WTC11 (cell line): ENCODE results near the gene BMPER. TPM values are rescaled to one million over a fixed set of nuclear protein-coding genes. Genes with fewer than 3 reads are reported as not detected.

Experiments used
- ATAC-seq: fragments of 200-7000 bp; cut with Tn5 transposase; 2 replicates; pipeline ENCODE4 v1.10.0; 2021; ENCODE audit warnings: mild to moderate bottlenecking, moderate library complexity
- CTCF ChIA-PET: fragments of 300-600 bp; sonication (Branson Sonifier 250); formaldehyde crosslinking; loops from one replicate; lab custom pipeline; 2021; ENCODE audit warnings: antibody characterized with exemption; lab: Charles Lee
- POLR2A ChIA-PET: fragments of 350-600 bp; sonication (Branson Sonifier 250); formaldehyde crosslinking; loops from one replicate; lab custom pipeline; 2021; ENCODE audit warnings: antibody characterized with exemption; lab: Charles Lee
- DNase-seq: peaks from one replicate; pipeline ENCODE4 v3.0.0; 2021; ENCODE audit warnings: low spot score
- H3K27ac Mint-ChIP-seq: 2 replicates; pipeline ENCODE4 v1.8.0; 2021; ENCODE audit warnings: mixed read lengths
- H3K27me3 Mint-ChIP-seq: 2 replicates; pipeline ENCODE4 v1.8.0; 2021; ENCODE audit warnings: low read depth, mild to moderate bottlenecking, moderate library complexity, mixed read lengths
- H3K36me3 Mint-ChIP-seq: 2 replicates; pipeline ENCODE4 v1.8.0; 2021; ENCODE audit warnings: mixed read lengths
- H3K4me1 Mint-ChIP-seq: 2 replicates; pipeline ENCODE4 v1.8.0; 2022; ENCODE audit warnings: mixed read lengths
- H3K4me3 Mint-ChIP-seq: 2 replicates; pipeline ENCODE4 v1.8.0; 2021; ENCODE audit warnings: mild to moderate bottlenecking, moderate library complexity, mixed read lengths
- H3K9me3 Mint-ChIP-seq: 2 replicates; pipeline ENCODE4 v1.8.0; 2021; ENCODE audit warnings: mixed read lengths
- ELF4 ChIP-seq: sonication (generic); formaldehyde crosslinking; IDR thresholded peaks from 2 replicates; pipeline ENCODE4 v1.8.1; 2022; ENCODE audit warnings: low read depth, mild to moderate bottlenecking, moderate library complexity, missing genetic modification reagents
- ETV6 ChIP-seq: sonication (generic); formaldehyde crosslinking; IDR thresholded peaks from 2 replicates; pipeline ENCODE4 v1.8.1; 2022; ENCODE audit warnings: mild to moderate bottlenecking, missing genetic modification reagents
- FOXK1 ChIP-seq: sonication (generic); formaldehyde crosslinking; IDR thresholded peaks from 2 replicates; pipeline ENCODE4 v1.8.0; 2022; ENCODE audit warnings: mild to moderate bottlenecking, moderate library complexity, missing genetic modification reagents
- FOXP1 ChIP-seq: sonication (generic); formaldehyde crosslinking; IDR thresholded peaks from 2 replicates; pipeline ENCODE4 v1.8.0; 2022; ENCODE audit warnings: missing genetic modification reagents, mild to moderate bottlenecking, moderate library complexity, borderline replicate concordance
- GTF2I ChIP-seq: fragments of 250-450 bp; sonication (Bioruptor Pico); conservative IDR thresholded peaks from 2 replicates; pipeline ENCODE4 v1.4.0; 2021; ENCODE audit warnings: mild to moderate bottlenecking
- JAZF1 ChIP-seq: fragments of 250-450 bp; sonication (Bioruptor Pico); IDR thresholded peaks from 2 replicates; pipeline ENCODE4 v1.9.0; 2021; ENCODE audit warnings: moderate library complexity, mild to moderate bottlenecking, inconsistent platforms
- JUN ChIP-seq: sonication (generic); formaldehyde crosslinking; IDR thresholded peaks from 2 replicates; pipeline ENCODE4 v1.8.0; 2023; ENCODE audit warnings: mild to moderate bottlenecking, missing genetic modification reagents
- KAT7 ChIP-seq: sonication (generic); formaldehyde crosslinking; IDR thresholded peaks from 2 replicates; pipeline ENCODE4 v1.8.1; 2023; ENCODE audit warnings: missing genetic modification reagents, mild to moderate bottlenecking, borderline replicate concordance
- MYBL2 ChIP-seq: sonication (generic); formaldehyde crosslinking; IDR thresholded peaks from 2 replicates; pipeline ENCODE4 v1.8.1; 2023; ENCODE audit warnings: mild to moderate bottlenecking, moderate library complexity, missing genetic modification reagents
- NR3C1 ChIP-seq: sonication (generic); formaldehyde crosslinking; conservative IDR thresholded peaks from 2 replicates; pipeline ENCODE4 v1.8.1; 2023; ENCODE audit warnings: low read depth, mild to moderate bottlenecking, missing genetic modification reagents
- RELA ChIP-seq: sonication (generic); formaldehyde crosslinking; IDR thresholded peaks from 2 replicates; pipeline ENCODE4 v1.8.1; 2022; ENCODE audit warnings: missing genetic modification reagents, mild to moderate bottlenecking, borderline replicate concordance
- SMAD4 ChIP-seq: sonication (generic); formaldehyde crosslinking; IDR thresholded peaks from 2 replicates; pipeline ENCODE4 v1.8.0; 2022; ENCODE audit warnings: mild to moderate bottlenecking, missing genetic modification reagents
- SP1 ChIP-seq: sonication (generic); formaldehyde crosslinking; conservative IDR thresholded peaks from 2 replicates; pipeline ENCODE4 v1.8.1; 2022; ENCODE audit warnings: missing genetic modification reagents
- USF2 ChIP-seq: sonication (generic); formaldehyde crosslinking; IDR thresholded peaks from 2 replicates; pipeline ENCODE4 v1.8.1; 2023; ENCODE audit warnings: mild to moderate bottlenecking, missing genetic modification reagents, moderate library complexity
- ZBTB21 ChIP-seq: sonication (generic); formaldehyde crosslinking; IDR thresholded peaks from 2 replicates; pipeline ENCODE4 v1.8.1; 2023; ENCODE audit warnings: mild to moderate bottlenecking, missing genetic modification reagents, borderline replicate concordance
- ZNF121 ChIP-seq: sonication (generic); formaldehyde crosslinking; IDR thresholded peaks from 2 replicates; pipeline ENCODE4 v1.8.0; 2023; ENCODE audit warnings: missing genetic modification reagents
- ZNF396 ChIP-seq: fragments of 250-450 bp; sonication (Bioruptor Pico); IDR thresholded peaks from 2 replicates; pipeline ENCODE4 v1.8.0; 2021; ENCODE audit warnings: mild to moderate bottlenecking, moderate library complexity, borderline replicate concordance
- ZNF512 ChIP-seq: sonication (generic); formaldehyde crosslinking; IDR thresholded peaks from 2 replicates; pipeline ENCODE4 v1.8.1; 2022; ENCODE audit warnings: missing genetic modification reagents, borderline replicate concordance
- ZSCAN18 ChIP-seq: fragments of 250-450 bp; sonication (Bioruptor Pico); IDR thresholded peaks from 2 replicates; pipeline ENCODE4 v2.1.2; 2022; ENCODE audit warnings: mild to moderate bottlenecking, moderate library complexity
- total RNA-seq: library from RNA; stranded (reverse); gene quantifications from 3 replicates; pipeline ENCODE4 v1.2.3, GENCODE V29; 2021
- TF ChIP-seq, protein P1 (sequence below): sonication (generic); formaldehyde crosslinking; IDR thresholded peaks from 2 replicates; pipeline ENCODE4 v1.8.1; 2023; ENCODE audit warnings: mild to moderate bottlenecking, moderate library complexity, missing genetic modification reagents
- TF ChIP-seq, protein P2 (sequence below): sonication (generic); formaldehyde crosslinking; IDR thresholded peaks from 2 replicates; pipeline ENCODE4 v1.8.1; 2022; ENCODE audit warnings: mild to moderate bottlenecking, moderate library complexity, missing genetic modification reagents
- TF ChIP-seq, protein P3 (sequence below): sonication (generic); formaldehyde crosslinking; IDR thresholded peaks from 2 replicates; pipeline ENCODE4 v1.8.1; 2023; ENCODE audit warnings: mild to moderate bottlenecking, missing genetic modification reagents
- TF ChIP-seq, protein P4 (sequence below): sonication (generic); formaldehyde crosslinking; IDR thresholded peaks from 2 replicates; pipeline ENCODE4 v1.8.1; 2023; ENCODE audit warnings: mild to moderate bottlenecking, missing genetic modification reagents, moderate library complexity

Gene BMPER
- total RNA-seq, 1 experiment from 2014 or later, result 1.9 TPM

DNA sequence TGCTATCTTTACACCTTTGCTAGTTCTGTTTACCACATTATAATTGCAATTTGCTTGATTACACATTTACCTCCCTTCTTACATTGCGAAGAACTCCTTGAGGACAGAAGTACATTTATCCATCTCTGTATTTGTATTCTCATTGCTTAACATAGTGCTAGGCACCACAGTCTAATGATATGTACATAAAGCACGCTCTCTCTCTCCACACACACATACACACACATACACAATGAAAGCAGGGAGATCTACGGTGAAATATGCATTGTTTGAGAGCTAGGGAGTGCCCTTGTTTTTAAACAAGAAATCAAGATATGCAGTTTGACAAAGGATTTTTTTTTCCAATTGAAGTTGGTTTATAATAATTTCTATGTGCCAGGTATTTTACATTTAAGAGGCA is 148.7 kb downstream of the BMPER start:
- DNase-seq (no peak), ATAC-seq (no peak)
- no peaks in the 10 kb centered on the region for H3K27me3 Mint-ChIP-seq
- ChIA-PET CTCF (no interaction called here), POLR2A (no interaction called here)
- TF ChIP-seq ETV6 (CRISPR knock-in tag), result no peak
- TF ChIP-seq SMAD4, result no peak
- no peak for TF ChIP-seq NR3C1
- TF ChIP-seq SP1 (CRISPR knock-in tag), result no peak
- no peak for TF ChIP-seq MYBL2 (CRISPR knock-in tag)
- TF ChIP-seq KAT7 (CRISPR knock-in tag), result no peak
- TF ChIP-seq GTF2I (CRISPR knock-in tag), result no peak
- TF ChIP-seq ZNF121, result no peak
- no peak for TF ChIP-seq ZSCAN18 (CRISPR knock-in tag)
- no peak for TF ChIP-seq JUN (CRISPR knock-in tag)
- TF ChIP-seq FOXP1 (CRISPR knock-in tag), result no peak
- TF ChIP-seq JAZF1, result no peak
- TF ChIP-seq ZNF512 (CRISPR knock-in tag), result no peak
- TF ChIP-seq ZBTB21 (CRISPR knock-in tag), result no peak
- TF ChIP-seq, protein P1, sequence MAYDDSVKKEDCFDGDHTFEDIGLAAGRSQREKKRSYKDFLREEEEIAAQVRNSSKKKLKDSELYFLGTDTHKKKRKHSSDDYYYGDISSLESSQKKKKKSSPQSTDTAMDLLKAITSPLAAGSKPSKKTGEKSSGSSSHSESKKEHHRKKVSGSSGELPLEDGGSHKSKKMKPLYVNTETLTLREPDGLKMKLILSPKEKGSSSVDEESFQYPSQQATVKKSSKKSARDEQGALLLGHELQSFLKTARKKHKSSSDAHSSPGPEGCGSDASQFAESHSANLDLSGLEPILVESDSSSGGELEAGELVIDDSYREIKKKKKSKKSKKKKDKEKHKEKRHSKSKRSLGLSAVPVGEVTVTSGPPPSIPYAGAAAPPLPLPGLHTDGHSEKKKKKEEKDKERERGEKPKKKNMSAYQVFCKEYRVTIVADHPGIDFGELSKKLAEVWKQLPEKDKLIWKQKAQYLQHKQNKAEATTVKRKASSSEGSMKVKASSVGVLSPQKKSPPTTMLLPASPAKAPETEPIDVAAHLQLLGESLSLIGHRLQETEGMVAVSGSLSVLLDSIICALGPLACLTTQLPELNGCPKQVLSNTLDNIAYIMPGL (CRISPR knock-in tag), result no peak
- no peak for TF ChIP-seq ELF4
- no peak for TF ChIP-seq RELA
- no peak for TF ChIP-seq USF2 (CRISPR knock-in tag)
- H3K4me3 Mint-ChIP-seq, result no peak overlapping the region
- no peaks in the 10 kb centered on the region for H3K9me3 Mint-ChIP-seq
- H3K36me3 Mint-ChIP-seq, result no peaks in the 10 kb centered on the region
- peaks cover 19% of the 10 kb centered on the region for H3K4me1 Mint-ChIP-seq
- no peak overlapping the region for H3K27ac Mint-ChIP-seq

GRCh38 chr7:34057136-34057535 is 151.8 kb downstream of the BMPER start:
- H3K9me3 Mint-ChIP-seq, result no peaks in the 10 kb centered on the region
- no peak overlapping the region for H3K4me3 Mint-ChIP-seq
- no peaks in the 10 kb centered on the region for H3K27me3 Mint-ChIP-seq
- 0 out of 2 replicates have a peak overlapping the region, but pooled peaks have one; percentile 12 for H3K27ac Mint-ChIP-seq
- H3K36me3 Mint-ChIP-seq, result no peaks in the 10 kb centered on the region
- peaks cover 46% of the 10 kb centered on the region for H3K4me1 Mint-ChIP-seq
- POLR2A ChIA-PET, result no interaction called here
- no peak; the same call in 1 of the 2 replicates for ATAC-seq
- DNase-seq, result no peak
- CTCF ChIA-PET, result interaction anchor here (0.5 to 3.9 kb wide), 2 partner anchors 31 to 148 kb away, joined by 3 to 22 read pairs; no protein-coding TSS in a partner anchor
- TF ChIP-seq, protein P2, sequence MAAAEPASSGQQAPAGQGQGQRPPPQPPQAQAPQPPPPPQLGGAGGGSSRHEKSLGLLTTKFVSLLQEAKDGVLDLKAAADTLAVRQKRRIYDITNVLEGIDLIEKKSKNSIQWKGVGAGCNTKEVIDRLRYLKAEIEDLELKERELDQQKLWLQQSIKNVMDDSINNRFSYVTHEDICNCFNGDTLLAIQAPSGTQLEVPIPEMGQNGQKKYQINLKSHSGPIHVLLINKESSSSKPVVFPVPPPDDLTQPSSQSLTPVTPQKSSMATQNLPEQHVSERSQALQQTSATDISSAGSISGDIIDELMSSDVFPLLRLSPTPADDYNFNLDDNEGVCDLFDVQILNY (CRISPR knock-in tag), result no peak
- TF ChIP-seq, protein P3, sequence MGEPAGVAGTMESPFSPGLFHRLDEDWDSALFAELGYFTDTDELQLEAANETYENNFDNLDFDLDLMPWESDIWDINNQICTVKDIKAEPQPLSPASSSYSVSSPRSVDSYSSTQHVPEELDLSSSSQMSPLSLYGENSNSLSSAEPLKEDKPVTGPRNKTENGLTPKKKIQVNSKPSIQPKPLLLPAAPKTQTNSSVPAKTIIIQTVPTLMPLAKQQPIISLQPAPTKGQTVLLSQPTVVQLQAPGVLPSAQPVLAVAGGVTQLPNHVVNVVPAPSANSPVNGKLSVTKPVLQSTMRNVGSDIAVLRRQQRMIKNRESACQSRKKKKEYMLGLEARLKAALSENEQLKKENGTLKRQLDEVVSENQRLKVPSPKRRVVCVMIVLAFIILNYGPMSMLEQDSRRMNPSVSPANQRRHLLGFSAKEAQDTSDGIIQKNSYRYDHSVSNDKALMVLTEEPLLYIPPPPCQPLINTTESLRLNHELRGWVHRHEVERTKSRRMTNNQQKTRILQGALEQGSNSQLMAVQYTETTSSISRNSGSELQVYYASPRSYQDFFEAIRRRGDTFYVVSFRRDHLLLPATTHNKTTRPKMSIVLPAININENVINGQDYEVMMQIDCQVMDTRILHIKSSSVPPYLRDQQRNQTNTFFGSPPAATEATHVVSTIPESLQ, result no peak
- TF ChIP-seq FOXK1, result no peak
- TF ChIP-seq, protein P4, sequence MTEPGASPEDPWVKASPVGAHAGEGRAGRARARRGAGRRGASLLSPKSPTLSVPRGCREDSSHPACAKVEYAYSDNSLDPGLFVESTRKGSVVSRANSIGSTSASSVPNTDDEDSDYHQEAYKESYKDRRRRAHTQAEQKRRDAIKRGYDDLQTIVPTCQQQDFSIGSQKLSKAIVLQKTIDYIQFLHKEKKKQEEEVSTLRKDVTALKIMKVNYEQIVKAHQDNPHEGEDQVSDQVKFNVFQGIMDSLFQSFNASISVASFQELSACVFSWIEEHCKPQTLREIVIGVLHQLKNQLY (CRISPR knock-in tag), result no peak
- TF ChIP-seq ZNF396, result no peak
- no peak for TF ChIP-seq JUN (CRISPR knock-in tag)
- no peak for TF ChIP-seq FOXP1 (CRISPR knock-in tag)
